Colonic mucosa (tissue), 4 donors: ENCODE data around the gene SNRK. TPM values are rescaled to one million over a fixed set of nuclear protein-coding genes. Genes with fewer than 3 reads are reported as not detected.
"Not testable (repeated sequence)": the region's sequence is repeated elsewhere in the genome, so short reads cannot be mapped to it uniquely, and the experiment has no call there.

Source experiments
- DNase-seq: peaks from one replicate; pipeline ENCODE4 v3.0.0-alpha.2; 2020
- H3K27ac ChIP-seq: fragments of 200-600 bp; one replicate; pipeline ENCODE4 v1.8.0; 2021
- H3K27me3 ChIP-seq: fragments of 200-600 bp; one replicate; pipeline ENCODE4 v1.8.0; 2021
- H3K36me3 ChIP-seq: fragments of 200-600 bp; one replicate; pipeline ENCODE4 v1.8.0; 2021
- H3K4me1 ChIP-seq: fragments of 200-600 bp; one replicate; pipeline ENCODE4 v1.8.0; 2021; ENCODE audit warnings: mild to moderate bottlenecking
- H3K4me3 ChIP-seq: fragments of 200-600 bp; one replicate; pipeline ENCODE4 v1.8.0; 2021
- H3K9ac ChIP-seq, 2 donors: one replicate each; pipeline ENCODE4 v1.7.0; 2013; ENCODE audit warnings: control low read depth in 2 of 2, low read depth in 2 of 2, low read length in 2 of 2
- H3K9me3 ChIP-seq: fragments of 200-600 bp; one replicate; pipeline ENCODE4 v1.8.0; 2021
- intact Hi-C: fragments of 100-400 bp; cut with DNase I; formaldehyde crosslinking; loops from one replicate; pipeline ENCODE4 v1.14.1; 2022
- total RNA-seq, 2 donors: library from RNA; stranded (reverse); fragmentation: NEBNext Ultra II Directional in 1 of 2; extraction: Animal tissue kit (Norgen Biotek cat#: 25700) in 1 of 2; gene quantifications; one replicate each; pipeline ENCODE4 v1.2.1, GENCODE V29; 2021
- TF ChIP-seq, protein P1 (sequence below): fragments of 200-600 bp; IDR thresholded peaks from one replicate; pipeline ENCODE4 v1.8.0; 2022; ENCODE audit warnings: antibody characterized with exemption, mild to moderate bottlenecking
- donor health status: healthy.
- donor health status: DM: no; HTN: no; CAD: no.
- donor health status: DM: no; HTN: no; CAD: no.

Gene SNRK
- total RNA-seq, 2 donors from 2014 or later, result 19.7 to 48.2 TPM

DNA sequence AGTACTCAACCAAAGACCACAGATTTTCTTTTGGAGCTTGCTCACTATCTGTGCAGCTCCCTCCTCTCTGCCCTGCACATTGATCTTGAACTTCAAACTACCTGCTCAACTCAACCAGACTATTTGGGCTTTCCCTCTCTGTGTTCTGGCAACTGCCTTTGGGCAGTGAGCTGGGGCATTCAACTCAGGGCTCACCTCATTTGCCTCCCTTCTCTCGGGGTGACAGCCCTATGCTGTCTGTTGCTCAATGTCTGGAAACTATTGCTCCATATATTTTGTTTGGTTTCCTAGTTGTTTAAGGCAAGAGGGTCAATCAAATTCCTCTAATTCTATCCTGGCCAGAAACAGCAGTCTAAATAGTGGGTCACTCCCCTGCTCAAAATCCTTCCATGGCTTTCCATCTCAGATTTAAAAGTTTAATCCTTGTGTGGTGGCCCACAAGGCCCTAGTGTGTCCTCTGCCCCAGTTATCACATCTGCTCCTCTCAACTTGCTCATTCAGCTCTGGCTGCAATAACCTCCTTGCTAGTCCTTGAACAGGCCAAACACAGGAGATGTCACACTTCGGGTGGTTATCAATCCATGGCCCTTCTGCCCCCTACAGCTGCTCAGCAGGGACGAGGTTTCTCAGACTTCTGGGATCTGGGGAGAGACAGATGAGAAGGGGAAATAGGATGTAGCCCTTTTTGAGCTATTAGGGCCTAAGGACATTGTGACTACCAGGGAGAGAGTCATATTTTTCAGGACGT, 67.8 kb downstream of the SNRK start:
- intact Hi-C loops, result no loop called here

DNA sequence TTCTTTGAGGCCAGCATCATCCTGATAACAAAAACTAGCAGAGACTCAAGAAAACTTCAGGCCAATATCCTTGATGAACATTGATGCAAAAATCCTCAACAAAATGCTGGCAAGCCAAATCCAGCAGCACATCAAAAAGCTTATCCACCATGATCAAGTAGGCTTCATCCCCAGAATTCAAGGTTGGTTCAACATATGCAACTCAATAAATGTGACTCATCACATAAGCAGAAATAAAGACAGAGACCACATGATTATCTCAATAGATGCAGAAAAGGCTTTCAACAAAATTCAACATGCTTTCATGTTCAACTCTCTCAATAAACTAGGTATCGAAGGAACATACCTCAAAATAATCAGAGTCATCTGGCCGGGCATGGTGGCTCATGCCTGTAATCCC, 69.7 kb downstream of the SNRK start:
- intact Hi-C loops, H3K4me1 ChIP-seq, H3K9me3 ChIP-seq: not testable (repeated sequence)

More for the DNA sequence above, 67.8 kb downstream of the SNRK start:
- Histone ChIP-seq H3K9ac (no peak overlapping the region), H3K36me3 (no peaks in the 10 kb centered on the region), H3K27me3 (no peaks in the 10 kb centered on the region), H3K4me1 (no peaks in the 10 kb centered on the region), H3K4me3 (no peak overlapping the region), H3K27ac (no peak overlapping the region), H3K9me3 (no peaks in the 10 kb centered on the region)
- TF ChIP-seq, protein P1, sequence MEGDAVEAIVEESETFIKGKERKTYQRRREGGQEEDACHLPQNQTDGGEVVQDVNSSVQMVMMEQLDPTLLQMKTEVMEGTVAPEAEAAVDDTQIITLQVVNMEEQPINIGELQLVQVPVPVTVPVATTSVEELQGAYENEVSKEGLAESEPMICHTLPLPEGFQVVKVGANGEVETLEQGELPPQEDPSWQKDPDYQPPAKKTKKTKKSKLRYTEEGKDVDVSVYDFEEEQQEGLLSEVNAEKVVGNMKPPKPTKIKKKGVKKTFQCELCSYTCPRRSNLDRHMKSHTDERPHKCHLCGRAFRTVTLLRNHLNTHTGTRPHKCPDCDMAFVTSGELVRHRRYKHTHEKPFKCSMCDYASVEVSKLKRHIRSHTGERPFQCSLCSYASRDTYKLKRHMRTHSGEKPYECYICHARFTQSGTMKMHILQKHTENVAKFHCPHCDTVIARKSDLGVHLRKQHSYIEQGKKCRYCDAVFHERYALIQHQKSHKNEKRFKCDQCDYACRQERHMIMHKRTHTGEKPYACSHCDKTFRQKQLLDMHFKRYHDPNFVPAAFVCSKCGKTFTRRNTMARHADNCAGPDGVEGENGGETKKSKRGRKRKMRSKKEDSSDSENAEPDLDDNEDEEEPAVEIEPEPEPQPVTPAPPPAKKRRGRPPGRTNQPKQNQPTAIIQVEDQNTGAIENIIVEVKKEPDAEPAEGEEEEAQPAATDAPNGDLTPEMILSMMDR, result no peak
- no peak for DNase-seq

DNA sequence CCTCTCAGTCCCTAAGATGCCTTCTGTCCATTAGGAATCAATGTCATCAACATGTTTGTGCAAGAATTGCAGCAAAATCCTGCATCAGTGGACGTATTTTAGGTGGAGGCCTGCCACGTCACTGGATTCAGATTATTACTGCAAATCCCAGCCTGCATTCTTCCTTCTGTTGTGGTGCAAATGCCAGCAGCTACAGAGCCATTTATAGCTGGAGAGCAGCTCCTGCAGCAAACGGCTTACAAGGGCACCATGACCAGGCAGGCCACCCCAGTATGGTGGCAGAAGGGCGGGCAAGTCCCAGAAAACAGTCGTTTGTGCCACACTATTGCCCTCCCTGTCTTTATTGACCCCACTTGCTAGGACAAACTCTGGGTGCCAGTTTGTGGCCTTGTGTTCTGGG, 74.7 kb downstream of the SNRK start:
- no peaks in the 10 kb centered on the region for H3K4me1 ChIP-seq
- no peaks in the 10 kb centered on the region for H3K36me3 ChIP-seq
- H3K9me3 ChIP-seq, result no peaks in the 10 kb centered on the region
- TF ChIP-seq, protein P1, result no peak
- no peak overlapping the region for H3K9ac ChIP-seq
- H3K27ac ChIP-seq, result no peak overlapping the region
- intact Hi-C loops, result no loop called here
- no peaks in the 10 kb centered on the region for H3K27me3 ChIP-seq
- no peak for DNase-seq
- no peak overlapping the region for H3K4me3 ChIP-seq

More for the DNA sequence above, 69.7 kb downstream of the SNRK start:
- not testable (repeated sequence) for H3K27ac ChIP-seq, H3K9ac ChIP-seq, H3K27me3 ChIP-seq, H3K4me3 ChIP-seq, DNase-seq, H3K36me3 ChIP-seq

DNA sequence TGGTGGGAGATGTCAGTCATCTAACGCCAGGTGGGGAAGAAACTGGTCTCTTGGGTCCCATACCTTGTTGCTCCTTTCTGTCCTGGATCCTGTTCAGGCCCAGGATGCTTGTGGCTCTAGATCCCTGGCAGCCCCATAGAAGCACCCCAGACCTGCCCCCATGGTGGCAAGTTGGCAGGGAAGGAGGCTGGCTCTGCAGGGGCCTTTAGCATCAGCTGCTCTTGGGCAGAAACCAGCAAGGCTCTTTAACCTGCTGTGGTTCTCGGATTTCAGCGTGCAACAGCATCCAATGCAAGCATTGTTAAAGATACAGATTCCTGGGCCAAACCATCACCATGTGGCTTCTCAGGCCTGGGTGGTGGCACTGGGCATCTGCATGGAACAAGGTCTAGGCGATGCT, 75.8 kb downstream of the SNRK start:
- TF ChIP-seq, protein P1, result no peak
- Histone ChIP-seq H3K4me1 (no peaks in the 10 kb centered on the region), H3K4me3 (no peak overlapping the region), H3K9ac (no peak overlapping the region), H3K36me3 (no peaks in the 10 kb centered on the region), H3K9me3 (no peaks in the 10 kb centered on the region), H3K27ac (no peak overlapping the region), H3K27me3 (no peaks in the 10 kb centered on the region)
- DNase-seq, result no peak
- intact Hi-C loops, result no loop called here

DNA sequence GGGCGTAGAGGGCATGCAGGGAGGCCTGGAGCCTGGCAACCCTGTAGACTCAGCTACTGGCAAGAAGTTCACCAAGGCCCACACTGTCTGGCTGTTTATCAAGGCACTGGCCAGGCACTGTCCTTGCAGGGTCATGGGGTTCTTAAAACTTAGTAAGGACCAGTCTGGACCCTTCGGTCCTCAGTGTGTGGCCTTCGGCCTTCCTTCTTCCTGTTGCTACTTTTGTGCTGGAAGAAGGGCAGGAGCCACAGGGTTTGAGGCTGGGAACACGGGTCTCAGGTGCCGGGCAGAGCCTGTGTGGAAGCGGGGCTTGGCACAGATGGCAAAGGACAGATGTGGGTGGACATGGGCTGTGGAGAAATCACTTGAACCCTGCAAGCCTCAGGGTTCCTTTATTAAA, 76.6 kb downstream of the SNRK start:
- no peak overlapping the region for H3K27ac ChIP-seq
- no peaks in the 10 kb centered on the region for H3K4me1 ChIP-seq
- DNase-seq, result no peak
- no peaks in the 10 kb centered on the region for H3K9me3 ChIP-seq
- H3K36me3 ChIP-seq, result no peaks in the 10 kb centered on the region
- intact Hi-C loops, result no loop called here
- H3K9ac ChIP-seq, result no peak overlapping the region
- H3K4me3 ChIP-seq, result no peak overlapping the region
- TF ChIP-seq, protein P1, result no peak
- H3K27me3 ChIP-seq, result no peaks in the 10 kb centered on the region

DNA sequence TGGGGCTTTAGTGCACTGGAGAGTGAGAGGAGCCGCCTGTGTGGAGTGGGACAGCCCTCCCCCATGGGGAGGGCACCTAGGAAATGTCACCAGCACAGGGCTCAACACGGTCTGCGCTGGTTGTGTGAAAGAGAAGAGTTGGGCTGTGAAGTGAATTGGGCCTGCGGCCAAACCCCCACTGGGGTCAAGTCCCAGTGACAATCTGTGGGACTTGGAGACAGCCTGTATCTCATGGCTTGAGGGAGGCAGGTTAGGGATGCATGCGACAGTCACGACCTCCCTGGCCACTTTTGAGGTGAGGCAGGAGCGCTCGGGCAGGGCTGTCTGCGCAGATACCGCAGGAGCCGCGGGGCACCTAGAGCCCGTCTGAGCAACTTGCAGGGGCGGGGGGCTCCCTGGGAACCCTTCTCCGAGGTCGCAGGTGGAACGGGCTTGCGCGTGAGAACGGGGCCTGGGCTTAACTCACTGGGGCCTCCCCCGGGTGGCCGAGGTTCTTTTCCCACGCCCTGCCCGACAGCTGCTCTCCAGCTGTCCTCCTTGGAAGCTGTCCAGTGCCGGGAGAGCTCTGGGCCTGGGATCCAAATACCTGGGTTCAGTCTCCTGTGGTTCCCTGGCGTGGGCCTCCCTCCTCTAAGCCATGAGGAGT, 77.4 kb downstream of the SNRK start:
- Histone ChIP-seq H3K27me3 (no peaks in the 10 kb centered on the region), H3K36me3 (no peaks in the 10 kb centered on the region), H3K4me3 (no peak overlapping the region), H3K27ac (no peak overlapping the region), H3K9ac (peak overlapping the region in 1 of 2 donors; percentile 8), H3K4me1 (no peaks in the 10 kb centered on the region), H3K9me3 (no peaks in the 10 kb centered on the region)
- no peak for DNase-seq
- TF ChIP-seq, protein P1, result no peak
- intact Hi-C loops, result no loop called here
